GM23338 (cell line): Measurements from ENCODE around the gene CCZ1B. TPM values are rescaled to one million over a fixed set of nuclear protein-coding genes. Genes with fewer than 3 reads are reported as not detected.
A peak's percentile ranks its signal among the peaks of the same experiment; 100 is the strongest.
"Not testable (repeated sequence)": the region's sequence is repeated elsewhere in the genome, so short reads cannot be mapped to it uniquely, and the experiment has no call there.

Experiments used
- ATAC-seq: fragments of 200-7000 bp; cut with Tn5 transposase; 3 replicates; pipeline ENCODE4 v1.9.1; 2020
- DNase-seq: peaks from one replicate; pipeline ENCODE4 v3.0.0-alpha.2; 2015; ENCODE audit warnings: low spot score
- H2AFZ ChIP-seq: fragments of 200-600 bp; sonication (generic); 2 replicates; pipeline ENCODE4 v1.8.0; 2016; ENCODE audit warnings: antibody characterized with exemption, mild to moderate bottlenecking, moderate library complexity
- H3F3A ChIP-seq: fragments of 200-600 bp; sonication (generic); replicated peaks from 2 replicates; pipeline ENCODE4 v1.8.0; 2017; ENCODE audit warnings: antibody characterized with exemption, mixed run types, low read depth
- H3K27ac ChIP-seq: fragments of 200-600 bp; sonication (generic); 2 replicates; pipeline ENCODE4 v1.6.1; 2016; ENCODE audit warnings: low read depth
- H3K27me3 ChIP-seq: fragments of 200-600 bp; sonication (generic); 2 replicates; pipeline ENCODE4 v1.8.0; 2016; ENCODE audit warnings: mild to moderate bottlenecking, mixed run types, moderate library complexity; ENCODE audit not compliant: insufficient read depth
- H3K36me3 ChIP-seq: fragments of 200-600 bp; sonication (generic); 2 replicates; pipeline ENCODE4 v1.8.0; 2016; ENCODE audit warnings: mild to moderate bottlenecking; ENCODE audit not compliant: insufficient read depth
- H3K4me1 ChIP-seq: fragments of 200-600 bp; sonication (generic); 2 replicates; pipeline ENCODE4 v1.8.0; 2016; ENCODE audit warnings: mild to moderate bottlenecking, moderate library complexity; ENCODE audit not compliant: insufficient read depth
- H3K4me2 ChIP-seq: fragments of 200-600 bp; sonication (generic); 2 replicates; pipeline ENCODE4 v1.7.1; 2017; ENCODE audit warnings: mixed run types
- H3K4me3 ChIP-seq: fragments of 200-600 bp; sonication (generic); 2 replicates; pipeline ENCODE4 v1.6.1; 2016; ENCODE audit warnings: mixed run types
- H3K79me2 ChIP-seq: fragments of 200-600 bp; sonication (generic); replicated peaks from 2 replicates; pipeline ENCODE4 v1.8.0; 2017; ENCODE audit warnings: mild to moderate bottlenecking; ENCODE audit not compliant: insufficient read depth
- H3K9me2 ChIP-seq: fragments of 200-600 bp; sonication (generic); 2 replicates; pipeline ENCODE4 v1.8.0; 2017; ENCODE audit not compliant: insufficient read depth
- H4K20me1 ChIP-seq: fragments of 200-600 bp; sonication (generic); replicated peaks from 2 replicates; pipeline ENCODE4 v1.8.0; 2017; ENCODE audit warnings: mild to moderate bottlenecking; ENCODE audit not compliant: insufficient read depth
- H3K27ac Mint-ChIP-seq: 2 replicates; pipeline ENCODE4 v1.8.0; 2020; ENCODE audit warnings: inconsistent platforms, mild to moderate bottlenecking, moderate library complexity, mixed read lengths
- H3K27me3 Mint-ChIP-seq: 3 replicates; pipeline ENCODE4 v1.8.0; 2022; ENCODE audit warnings: low read depth, mild to moderate bottlenecking, moderate library complexity, mixed read lengths, inconsistent platforms; ENCODE audit not compliant: insufficient read depth, poor library complexity
- H3K36me3 Mint-ChIP-seq: 3 replicates; pipeline ENCODE4 v1.8.0; 2021; ENCODE audit warnings: low read depth, mild to moderate bottlenecking, inconsistent platforms, moderate library complexity, mixed read lengths
- H3K4me1 Mint-ChIP-seq: 3 replicates; pipeline ENCODE4 v1.8.0; 2020; ENCODE audit warnings: mild to moderate bottlenecking, inconsistent platforms, mixed read lengths
- H3K4me3 Mint-ChIP-seq: 3 replicates; pipeline ENCODE4 v1.8.0; 2021; ENCODE audit warnings: moderate library complexity, mild to moderate bottlenecking, inconsistent platforms, mixed read lengths
- H3K9me3 Mint-ChIP-seq: 3 replicates; pipeline ENCODE4 v1.8.0; 2020; ENCODE audit warnings: moderate library complexity, mild to moderate bottlenecking, inconsistent platforms, mixed read lengths
- polyA plus RNA-seq: library from polyadenylated mRNA; unstranded; fragments of >200 nt; fragmentation: Nextera tagmentation; extraction: Ambion mirVana; gene quantifications from 2 replicates; pipeline ENCODE4 v1.2.1, GENCODE V29; 2016
- total RNA-seq: library from RNA; depleted of rRNA; stranded (reverse); fragments of >200 nt; shearing (Covaris generic); gene quantifications from 2 replicates; pipeline ENCODE4 v1.2.3, GENCODE V29; 2014

Gene CCZ1B
- total and polyA plus RNA-seq, 2 experiments from 2014 or later, result 60.1 to 62.0 TPM

DNA sequence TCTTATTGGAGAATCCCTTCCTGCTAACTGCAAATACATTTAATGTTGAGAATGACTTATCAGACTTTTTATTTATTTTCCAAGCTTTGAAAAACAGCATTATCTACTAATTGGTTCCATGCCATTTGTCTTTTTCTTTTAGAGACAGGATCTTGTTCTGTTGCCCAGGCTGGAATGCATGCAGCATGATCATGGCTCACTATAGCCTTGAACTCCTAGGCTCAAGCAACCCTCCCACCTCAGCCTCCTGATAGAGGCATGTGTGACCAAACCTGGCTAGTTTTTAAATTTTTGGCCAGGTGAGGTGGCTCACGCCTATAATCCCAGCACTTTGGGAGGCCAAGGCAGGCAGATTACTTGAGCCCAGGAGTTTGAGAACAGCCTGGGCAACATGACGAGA lies 13.1 kb downstream of the CCZ1B start:
- peaks cover 24% of the 10 kb centered on the region for H3K36me3 Mint-ChIP-seq
- H2AFZ ChIP-seq, H3F3A ChIP-seq, H3K4me3 Mint-ChIP-seq, H3K9me3 Mint-ChIP-seq, H3K79me2 ChIP-seq, H3K4me2 ChIP-seq, H3K4me1 Mint-ChIP-seq, H3K36me3 ChIP-seq, H3K27me3 Mint-ChIP-seq, H3K27me3 ChIP-seq, H3K27ac Mint-ChIP-seq, DNase-seq, H3K4me1 ChIP-seq, H3K9me2 ChIP-seq, H3K27ac ChIP-seq, H3K4me3 ChIP-seq, ATAC-seq, H4K20me1 ChIP-seq: not testable (repeated sequence)

DNA sequence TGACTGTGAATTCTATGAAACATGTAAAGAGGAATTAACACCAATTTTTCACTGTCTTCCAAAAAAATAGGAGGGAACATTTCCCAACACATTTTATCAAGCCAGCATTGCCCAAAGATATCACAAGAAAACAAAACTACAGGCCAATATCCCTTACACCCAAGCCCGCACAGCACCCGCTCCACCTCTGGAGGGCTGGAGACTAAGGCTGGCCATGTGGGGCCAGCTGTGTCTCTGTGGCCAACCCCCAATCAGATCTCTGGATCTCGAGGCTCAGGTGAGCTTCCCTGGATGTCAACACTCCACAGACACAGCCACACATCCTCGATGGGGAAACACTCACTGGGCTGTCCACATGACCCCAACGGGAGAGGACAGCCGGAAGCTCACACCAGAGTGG lies 18.1 kb downstream of the CCZ1B start:
- not testable (repeated sequence) for H3K36me3 ChIP-seq, H3K27ac ChIP-seq, H2AFZ ChIP-seq, DNase-seq, H3K27ac Mint-ChIP-seq, H3K27me3 ChIP-seq, H3K4me2 ChIP-seq, H3K4me3 Mint-ChIP-seq, H3K4me1 ChIP-seq, H3K4me3 ChIP-seq, H3K9me2 ChIP-seq, H3K79me2 ChIP-seq, H3K36me3 Mint-ChIP-seq, H3K4me1 Mint-ChIP-seq, H4K20me1 ChIP-seq, H3F3A ChIP-seq, H3K9me3 Mint-ChIP-seq, H3K27me3 Mint-ChIP-seq
- peak; percentile 81 for ATAC-seq

DNA sequence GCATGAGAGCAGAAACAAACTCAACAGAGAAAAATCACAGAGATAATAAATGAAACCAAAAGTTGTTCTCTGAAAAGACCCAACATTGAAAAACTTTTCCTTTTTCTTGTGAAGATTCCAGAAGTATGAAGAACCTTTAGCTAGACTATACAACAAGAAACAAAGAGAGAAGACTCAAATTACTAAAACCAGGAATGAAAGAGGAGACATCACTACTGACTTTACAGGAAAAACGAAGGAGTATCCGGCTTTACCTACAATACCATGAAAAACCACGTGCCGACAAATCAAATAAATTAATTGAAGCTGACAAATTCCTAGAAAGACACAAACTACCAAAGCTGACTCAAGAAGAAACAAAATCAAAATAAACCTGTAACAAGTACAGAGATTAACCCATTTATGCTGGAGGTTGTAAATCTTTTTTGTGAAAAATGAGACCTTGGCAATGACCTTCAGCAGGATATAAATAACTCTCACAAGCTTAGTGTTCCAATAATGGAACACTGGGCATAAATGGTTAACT lies 18.6 kb downstream of the CCZ1B start:
- H3K4me1 Mint-ChIP-seq, H2AFZ ChIP-seq, H3F3A ChIP-seq, H3K9me3 Mint-ChIP-seq, H3K4me3 Mint-ChIP-seq, DNase-seq, H3K4me3 ChIP-seq, H3K79me2 ChIP-seq, H3K36me3 ChIP-seq, H3K27me3 Mint-ChIP-seq, H3K27me3 ChIP-seq, H3K36me3 Mint-ChIP-seq, H3K27ac ChIP-seq, H3K4me2 ChIP-seq, H4K20me1 ChIP-seq, H3K9me2 ChIP-seq, H3K4me1 ChIP-seq, ATAC-seq, H3K27ac Mint-ChIP-seq: not testable (repeated sequence)

DNA sequence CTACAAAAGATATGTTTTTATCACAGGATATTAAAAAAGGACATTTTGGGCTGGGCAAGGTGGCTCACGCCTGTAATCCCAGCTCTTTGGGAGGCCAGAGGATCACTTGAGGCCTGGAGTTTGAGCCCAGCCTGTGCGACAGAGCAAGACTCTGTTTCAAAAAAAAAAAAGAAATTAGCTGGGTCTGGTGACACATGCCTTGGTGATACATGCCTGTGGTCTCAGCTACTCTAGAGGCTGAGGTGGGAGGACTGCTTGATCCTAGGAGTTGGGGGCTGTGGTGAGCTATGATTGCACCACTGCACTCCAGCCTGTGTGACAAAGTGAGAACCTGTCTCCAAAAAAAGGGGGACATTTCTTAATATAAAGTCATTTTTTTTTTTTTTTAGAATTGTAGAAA lies 25.7 kb downstream of the CCZ1B start:
- H2AFZ ChIP-seq, ATAC-seq, H3K27ac Mint-ChIP-seq, H3K27ac ChIP-seq, H3K9me3 Mint-ChIP-seq, H3K4me3 ChIP-seq, H3K36me3 ChIP-seq, H4K20me1 ChIP-seq, H3K27me3 ChIP-seq, H3K4me1 ChIP-seq, H3K4me2 ChIP-seq, H3K4me1 Mint-ChIP-seq, H3K36me3 Mint-ChIP-seq, DNase-seq, H3K79me2 ChIP-seq, H3F3A ChIP-seq, H3K27me3 Mint-ChIP-seq, H3K4me3 Mint-ChIP-seq, H3K9me2 ChIP-seq: not testable (repeated sequence)

DNA sequence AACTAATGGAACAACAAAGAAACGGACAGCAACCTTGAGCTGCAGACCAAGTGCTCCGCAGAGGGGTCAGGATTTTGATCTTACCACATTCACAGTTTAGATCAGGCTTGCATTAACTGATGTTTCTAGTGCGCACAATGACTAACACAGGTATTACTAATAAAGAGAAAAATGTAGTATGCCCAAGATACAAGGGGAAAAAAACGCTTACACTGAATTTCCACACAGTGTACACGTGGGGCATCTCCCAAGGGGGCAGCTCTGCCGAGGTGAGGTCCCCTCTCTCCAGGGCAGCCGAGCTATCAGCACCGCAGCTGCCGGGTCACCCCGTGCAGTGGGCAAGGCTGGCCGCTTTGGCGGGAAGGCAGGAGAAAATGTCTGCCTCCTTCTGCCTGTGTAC lies 26.2 kb downstream of the CCZ1B start:
- H3K27me3 ChIP-seq, ATAC-seq, H3K4me3 ChIP-seq, H4K20me1 ChIP-seq, H3K9me2 ChIP-seq, H3K9me3 Mint-ChIP-seq, H3K27ac ChIP-seq, H3K36me3 Mint-ChIP-seq, H3F3A ChIP-seq, DNase-seq, H3K4me1 ChIP-seq, H3K27ac Mint-ChIP-seq, H3K27me3 Mint-ChIP-seq, H2AFZ ChIP-seq, H3K4me1 Mint-ChIP-seq, H3K36me3 ChIP-seq, H3K4me3 Mint-ChIP-seq, H3K4me2 ChIP-seq, H3K79me2 ChIP-seq: not testable (repeated sequence)

DNA sequence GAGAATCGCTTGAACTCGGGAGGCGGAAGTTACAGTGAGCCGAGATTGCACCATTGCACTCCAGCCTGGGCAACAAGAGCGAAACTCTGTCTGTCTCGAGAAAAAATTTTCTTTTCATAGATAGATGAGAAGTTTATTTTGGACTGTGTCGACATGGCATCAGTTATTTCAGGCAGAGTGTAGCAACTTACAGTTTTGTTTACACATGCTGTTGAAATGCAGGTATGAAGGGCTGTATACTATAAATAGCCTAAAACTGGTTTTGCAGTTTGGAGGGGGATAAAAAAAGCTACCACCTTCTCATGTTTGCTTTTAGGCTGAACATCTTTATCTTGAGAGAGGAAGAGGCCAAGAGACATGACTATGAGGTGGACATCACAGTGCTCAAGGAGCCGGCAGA lies 28.0 kb downstream of the CCZ1B start:
- DNase-seq, H3K27me3 Mint-ChIP-seq, H3F3A ChIP-seq, H3K9me2 ChIP-seq, H3K27me3 ChIP-seq, H3K4me3 ChIP-seq, H3K4me3 Mint-ChIP-seq, H3K27ac Mint-ChIP-seq, H3K9me3 Mint-ChIP-seq, ATAC-seq, H2AFZ ChIP-seq, H3K36me3 Mint-ChIP-seq, H3K36me3 ChIP-seq, H3K4me1 ChIP-seq, H3K79me2 ChIP-seq, H4K20me1 ChIP-seq, H3K27ac ChIP-seq, H3K4me2 ChIP-seq, H3K4me1 Mint-ChIP-seq: not testable (repeated sequence)

DNA sequence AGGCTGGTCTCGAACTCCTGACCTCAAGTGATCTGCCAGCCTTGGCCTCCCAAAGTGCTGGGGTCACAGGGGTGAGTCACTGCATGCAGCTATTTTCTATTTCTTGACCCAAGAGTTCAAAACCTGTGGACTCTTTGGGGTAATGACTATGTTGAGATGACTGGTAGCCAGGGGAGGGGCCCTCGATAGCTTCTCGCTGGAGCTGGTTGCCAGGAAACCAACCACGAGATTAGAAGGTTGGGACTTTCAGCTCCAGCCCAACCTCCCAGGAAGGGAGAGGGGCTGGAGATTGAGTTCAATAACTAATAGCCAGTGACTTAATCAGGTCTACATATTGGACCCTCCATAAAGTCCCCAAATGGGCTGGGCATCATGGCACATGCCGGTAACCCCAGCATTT lies 28.9 kb downstream of the CCZ1B start:
- not testable (repeated sequence) for H3K27me3 ChIP-seq, H3K9me3 Mint-ChIP-seq, ATAC-seq, H4K20me1 ChIP-seq, H3F3A ChIP-seq, H3K27ac ChIP-seq, H3K36me3 Mint-ChIP-seq, DNase-seq, H3K4me1 ChIP-seq, H3K4me2 ChIP-seq, H3K4me3 Mint-ChIP-seq, H3K36me3 ChIP-seq, H2AFZ ChIP-seq, H3K4me3 ChIP-seq, H3K9me2 ChIP-seq, H3K79me2 ChIP-seq, H3K27me3 Mint-ChIP-seq, H3K4me1 Mint-ChIP-seq, H3K27ac Mint-ChIP-seq
